SU-DHL-6 (cell line): ENCODE results near the gene PNPLA7.

Experiments
- H2AFZ ChIP-seq: fragments of 200-600 bp; sonication (generic); 2 replicates; pipeline ENCODE4 v1.6.1; 2014; ENCODE audit warnings: low read depth, mild to moderate bottlenecking, moderate library complexity, mixed read lengths, antibody characterized with exemption, low read length; ENCODE audit not compliant: severe bottlenecking
- H3F3A ChIP-seq: fragments of 200-600 bp; shearing (Covaris generic); 2 replicates; pipeline ENCODE4 v1.6.0; 2016; ENCODE audit warnings: antibody characterized with exemption, mild to moderate bottlenecking; ENCODE audit not compliant: insufficient read depth
- H3K27ac ChIP-seq: fragments of 200-600 bp; sonication (generic); 2 replicates; pipeline ENCODE4 v1.5.1; 2016; ENCODE audit warnings: low read depth, mild to moderate bottlenecking, low read length, moderate library complexity, mixed read lengths
- H3K27me3 ChIP-seq: fragments of 200-600 bp; sonication (generic), shearing (Covaris generic); 2 replicates; pipeline ENCODE4 v1.6.0; 2014; ENCODE audit warnings: mild to moderate bottlenecking, low read length
- H3K36me3 ChIP-seq: fragments of 200-600 bp; sonication (generic); 2 replicates; pipeline ENCODE4 v1.6.1; 2014; ENCODE audit warnings: mild to moderate bottlenecking, low read length, mixed read lengths
- H3K4me2 ChIP-seq: fragments of 300-600, 200-600 bp; shearing (Covaris generic), sonication (generic); 2 replicates; pipeline ENCODE4 v1.6.0; 2014; ENCODE audit warnings: low read length, low read depth, mild to moderate bottlenecking; ENCODE audit not compliant: poor library complexity, severe bottlenecking
- H3K4me3 ChIP-seq: fragments of 200-600 bp; sonication (generic); 2 replicates; pipeline ENCODE4 v1.5.1; 2014; ENCODE audit warnings: antibody characterized with exemption, low read length, mild to moderate bottlenecking, mixed read lengths; ENCODE audit not compliant: insufficient read depth, poor library complexity, severe bottlenecking
- H3K79me2 ChIP-seq: fragments of 200-600 bp; sonication (generic); 2 replicates; pipeline ENCODE4 v1.6.1; 2014; ENCODE audit warnings: mild to moderate bottlenecking, low read length, moderate library complexity; ENCODE audit not compliant: insufficient read depth
- H3K9ac ChIP-seq: fragments of 200-600 bp; sonication (generic); 2 replicates; pipeline ENCODE4 v1.7.0; 2014; ENCODE audit warnings: mild to moderate bottlenecking, low read length
- H3K9me2 ChIP-seq: fragments of 200-600 bp; sonication (generic); replicated peaks from 2 replicates; pipeline ENCODE4 v1.6.1; 2014; ENCODE audit warnings: low read length; ENCODE audit not compliant: insufficient read depth
- H3K9me3 ChIP-seq: fragments of 200-600 bp; sonication (generic); 2 replicates; pipeline ENCODE4 v1.6.1; 2014; ENCODE audit warnings: low read length, mixed read lengths; ENCODE audit not compliant: insufficient read depth
- H4K20me1 ChIP-seq: fragments of 200-600 bp; sonication (generic); 2 replicates; pipeline ENCODE4 v1.6.1; 2014; ENCODE audit warnings: low read depth, mild to moderate bottlenecking, antibody characterized with exemption, low read length, moderate library complexity, mixed read lengths
- CTCF ChIP-seq: fragments of 200-600 bp; sonication (generic); IDR thresholded peaks from one replicate; pipeline ENCODE4 v1.5.1; 2017; ENCODE audit warnings: antibody characterized with exemption, mild to moderate bottlenecking, low read length, moderate library complexity; ENCODE audit not compliant: insufficient read depth, poor library complexity, severe bottlenecking
- EZH2phosphoT487 ChIP-seq: fragments of 200-600 bp; sonication (generic), shearing (Covaris generic); conservative IDR thresholded peaks from 2 replicates; pipeline ENCODE4 v1.6.1; 2018; ENCODE audit warnings: mild to moderate bottlenecking, antibody characterized with exemption, low read length, moderate library complexity, mixed read lengths

The PNPLA7 gene

GRCh38 chr9:137435381-137435891, 114.8 kb downstream of the PNPLA7 start:
- H3K27me3 ChIP-seq: no peaks in the 10 kb centered on the region
- H3F3A ChIP-seq: no peaks in the 10 kb centered on the region
- H3K27ac ChIP-seq: peak overlapping the region; percentile 46
- H3K4me2 ChIP-seq: no peak overlapping the region
- no peaks in the 10 kb centered on the region for H3K9me2 ChIP-seq
- H3K9me3 ChIP-seq: no peaks in the 10 kb centered on the region
- no peaks in the 10 kb centered on the region for H3K36me3 ChIP-seq
- H3K9ac ChIP-seq: no peak overlapping the region
- H3K79me2 ChIP-seq: no peaks in the 10 kb centered on the region
- no peak overlapping the region for H2AFZ ChIP-seq
- H4K20me1 ChIP-seq: no peaks in the 10 kb centered on the region
- H3K4me3 ChIP-seq: no peak overlapping the region
- TF ChIP-seq EZH2phosphoT487 (no peak), CTCF (no peak)

GRCh38 chr9:137434498-137435380, 115.5 kb downstream of the PNPLA7 start:
- no peak overlapping the region for H2AFZ ChIP-seq
- no peak for TF ChIP-seq EZH2phosphoT487
- TF ChIP-seq CTCF: no peak
- H3K9me3 ChIP-seq: no peaks in the 10 kb centered on the region
- no peak overlapping the region for H3K4me2 ChIP-seq
- H3K9me2 ChIP-seq: no peaks in the 10 kb centered on the region
- H3K27ac ChIP-seq: no peak overlapping the region
- no peaks in the 10 kb centered on the region for H3K79me2 ChIP-seq
- no peaks in the 10 kb centered on the region for H3K36me3 ChIP-seq
- no peak overlapping the region for H3K4me3 ChIP-seq
- no peak overlapping the region for H3K9ac ChIP-seq
- H3K27me3 ChIP-seq: no peaks in the 10 kb centered on the region
- no peaks in the 10 kb centered on the region for H3F3A ChIP-seq
- H4K20me1 ChIP-seq: no peaks in the 10 kb centered on the region

GRCh38 chr9:137433916-137434431, 116.2 kb downstream of the PNPLA7 start:
- Histone ChIP-seq H3K27ac (no peak overlapping the region), H3K9me3 (no peaks in the 10 kb centered on the region), H3K9ac (no peak overlapping the region), H3K79me2 (no peaks in the 10 kb centered on the region), H2AFZ (no peak overlapping the region), H3K36me3 (no peaks in the 10 kb centered on the region), H4K20me1 (no peaks in the 10 kb centered on the region), H3K4me2 (no peak overlapping the region), H3K27me3 (no peaks in the 10 kb centered on the region), H3K9me2 (no peaks in the 10 kb centered on the region), H3K4me3 (no peak overlapping the region), H3F3A (peaks cover 5% of the 10 kb centered on the region; the same call in 1 of the 2 replicates)
- TF ChIP-seq CTCF (no peak), EZH2phosphoT487 (no peak)
